ENCODE results near the gene SLC38A4.

DNA sequence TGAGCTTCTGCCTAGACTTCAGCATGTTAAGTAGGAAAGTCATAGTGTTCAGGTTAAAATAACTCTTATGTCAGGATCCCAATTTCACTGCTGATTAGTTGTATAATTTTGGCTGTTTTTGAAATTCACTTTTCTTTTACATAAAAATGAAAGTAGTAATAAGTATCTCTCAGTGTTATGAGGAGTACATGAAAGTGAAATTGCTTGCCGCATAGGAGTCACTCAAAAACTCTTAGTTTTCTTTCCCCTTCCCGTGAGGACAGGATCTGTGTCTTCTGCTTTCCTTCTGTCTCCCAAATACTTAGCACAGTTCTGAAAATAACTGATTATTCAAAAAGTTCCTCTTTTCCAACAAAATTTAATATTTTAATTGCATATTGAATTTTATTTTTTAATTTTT is 100.5 kb downstream of the SLC38A4 start:
- TF ChIP-seq FOSL1 (IDR thresholded peaks at IDR 0.05; ENCODE audit: low read depth) (no peak), RAD21 (IDR thresholded peaks at IDR 0.05; ENCODE audit: low read depth) (no peak)
- TF ChIP-seq, protein P1, sequence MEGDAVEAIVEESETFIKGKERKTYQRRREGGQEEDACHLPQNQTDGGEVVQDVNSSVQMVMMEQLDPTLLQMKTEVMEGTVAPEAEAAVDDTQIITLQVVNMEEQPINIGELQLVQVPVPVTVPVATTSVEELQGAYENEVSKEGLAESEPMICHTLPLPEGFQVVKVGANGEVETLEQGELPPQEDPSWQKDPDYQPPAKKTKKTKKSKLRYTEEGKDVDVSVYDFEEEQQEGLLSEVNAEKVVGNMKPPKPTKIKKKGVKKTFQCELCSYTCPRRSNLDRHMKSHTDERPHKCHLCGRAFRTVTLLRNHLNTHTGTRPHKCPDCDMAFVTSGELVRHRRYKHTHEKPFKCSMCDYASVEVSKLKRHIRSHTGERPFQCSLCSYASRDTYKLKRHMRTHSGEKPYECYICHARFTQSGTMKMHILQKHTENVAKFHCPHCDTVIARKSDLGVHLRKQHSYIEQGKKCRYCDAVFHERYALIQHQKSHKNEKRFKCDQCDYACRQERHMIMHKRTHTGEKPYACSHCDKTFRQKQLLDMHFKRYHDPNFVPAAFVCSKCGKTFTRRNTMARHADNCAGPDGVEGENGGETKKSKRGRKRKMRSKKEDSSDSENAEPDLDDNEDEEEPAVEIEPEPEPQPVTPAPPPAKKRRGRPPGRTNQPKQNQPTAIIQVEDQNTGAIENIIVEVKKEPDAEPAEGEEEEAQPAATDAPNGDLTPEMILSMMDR (IDR thresholded peaks at IDR 0.05 in 2 of 3, conservative IDR thresholded peaks at IDR 0.05 in 1 of 3; ENCODE audit: borderline replicate concordance in 1 of 3, insufficient read depth in 1 of 3, low read depth in 2 of 3, low read length in 2 of 3) = no peak

Data from HCT116 (cell line).